GM18868 (cell line): ENCODE data around the gene TVP23C.
"Not testable (repeated sequence)": the region's sequence is repeated elsewhere in the genome, so short reads cannot be mapped to it uniquely, and the experiment has no call there.

Experiments used
- ATAC-seq: cut with Tn5 transposase; IDR thresholded peaks from one replicate; pipeline ENCODE4 v1.9.1; 2021; ENCODE audit warnings: mild to moderate bottlenecking, moderate library complexity; ENCODE audit not compliant: unreplicated experiment

The TVP23C gene

DNA sequence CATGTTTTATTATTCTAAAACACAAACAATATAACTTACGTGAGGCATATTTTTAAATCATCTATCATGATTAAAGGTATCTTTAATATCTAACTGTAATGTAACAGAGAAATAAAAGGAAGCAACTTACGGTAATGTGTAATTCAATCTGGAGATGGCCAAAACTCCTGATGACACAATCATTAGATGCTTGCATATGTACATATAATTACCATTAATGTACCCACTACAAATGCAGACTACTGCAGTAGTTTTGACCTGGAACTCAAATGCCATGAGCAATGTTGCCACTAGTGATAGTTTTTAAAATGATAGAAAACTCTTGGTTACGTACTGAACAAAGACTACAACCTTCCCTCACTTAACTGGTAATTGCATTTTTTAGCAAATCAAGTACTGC lies 30.2 kb downstream of the TVP23C start:
- ATAC-seq, result not testable (repeated sequence)

DNA sequence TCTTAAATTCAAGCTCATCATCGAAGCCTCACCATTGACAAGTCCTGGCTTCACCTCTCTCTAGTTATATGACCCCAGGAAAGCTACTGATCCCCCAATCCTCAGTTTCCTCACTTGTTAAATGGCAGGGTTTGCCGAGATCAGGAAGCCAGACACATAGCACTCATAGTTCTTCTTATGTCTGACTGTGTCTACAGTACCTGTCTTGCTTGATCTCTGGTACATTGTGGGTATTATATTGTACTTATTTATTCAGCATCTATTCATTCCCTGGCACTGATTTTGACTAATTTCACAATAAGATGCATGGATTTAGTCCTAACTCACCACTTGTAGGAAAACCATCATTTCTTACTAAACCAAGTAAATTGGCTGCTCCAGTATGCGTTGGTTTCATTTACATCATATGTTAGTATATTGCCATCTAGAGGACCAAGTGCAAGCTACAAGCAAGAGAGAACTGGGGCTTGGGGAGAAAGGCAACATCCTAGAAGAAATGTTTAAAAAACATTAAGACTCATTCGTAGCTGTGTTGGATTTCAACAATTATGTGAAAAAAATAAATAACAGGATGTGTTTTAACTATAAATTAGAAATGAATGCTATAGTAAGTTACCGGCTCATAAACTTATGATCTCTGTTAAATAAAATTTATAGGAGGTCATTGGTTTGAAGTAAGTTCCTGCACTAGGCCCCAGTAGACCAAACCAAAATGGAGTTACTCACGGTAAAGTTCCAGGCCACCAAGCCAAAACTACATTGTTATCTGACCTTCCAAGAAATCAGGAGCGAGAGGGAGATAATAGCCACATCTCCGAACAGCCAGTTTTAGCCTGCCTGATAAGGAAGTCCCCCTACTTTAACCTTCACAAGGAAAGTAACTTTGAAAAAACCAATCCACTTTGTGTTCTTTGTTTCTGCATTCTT lies 36.7 kb downstream of the TVP23C start:
- peak; percentile 77 for ATAC-seq

DNA sequence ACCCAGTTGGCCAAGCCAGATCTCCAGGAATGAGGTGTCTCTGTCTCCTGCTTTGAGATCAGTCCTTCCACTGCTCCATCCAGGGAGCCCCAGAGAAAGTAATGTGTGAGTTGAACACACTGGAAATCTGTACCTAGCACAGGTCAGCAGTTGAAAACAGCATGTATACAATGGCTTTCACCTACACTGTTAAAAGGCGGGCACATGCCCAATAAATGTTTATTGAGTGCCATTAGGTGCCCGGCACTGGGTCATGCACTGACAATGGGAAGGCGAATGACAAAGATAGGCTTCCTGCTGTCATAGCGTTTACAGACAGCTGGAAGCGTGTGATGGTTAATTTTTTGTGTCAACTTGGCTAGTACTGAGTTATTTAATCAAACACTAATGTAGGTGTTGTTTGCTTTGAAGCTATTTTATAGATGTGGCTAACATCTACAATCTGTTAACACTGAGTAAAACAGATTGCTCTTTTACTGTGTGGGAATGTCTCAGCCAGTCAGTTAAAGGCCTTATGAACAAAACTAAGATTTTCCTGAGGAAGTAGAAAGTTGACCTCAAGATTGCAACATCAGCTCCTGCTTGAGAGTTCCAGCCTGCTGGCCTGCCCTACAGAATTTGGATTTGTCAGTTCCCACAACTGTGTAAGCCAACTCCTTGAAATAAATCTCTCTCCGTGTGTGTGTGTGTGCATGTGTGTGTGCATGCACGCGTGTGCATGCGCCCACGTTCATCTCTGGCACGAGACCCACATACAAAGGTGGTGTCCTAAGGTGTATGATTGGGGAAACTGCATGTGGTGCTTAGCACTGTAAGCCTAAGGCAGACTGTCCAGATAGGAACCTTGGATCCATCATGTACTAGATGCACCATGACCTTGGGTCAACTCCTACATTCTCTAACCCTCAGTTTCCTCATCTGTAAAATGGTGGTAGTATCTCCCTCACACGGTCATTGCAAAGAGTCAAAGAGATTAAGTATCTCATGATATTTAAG lies 38.0 kb downstream of the TVP23C start:
- not testable (repeated sequence) for ATAC-seq

DNA sequence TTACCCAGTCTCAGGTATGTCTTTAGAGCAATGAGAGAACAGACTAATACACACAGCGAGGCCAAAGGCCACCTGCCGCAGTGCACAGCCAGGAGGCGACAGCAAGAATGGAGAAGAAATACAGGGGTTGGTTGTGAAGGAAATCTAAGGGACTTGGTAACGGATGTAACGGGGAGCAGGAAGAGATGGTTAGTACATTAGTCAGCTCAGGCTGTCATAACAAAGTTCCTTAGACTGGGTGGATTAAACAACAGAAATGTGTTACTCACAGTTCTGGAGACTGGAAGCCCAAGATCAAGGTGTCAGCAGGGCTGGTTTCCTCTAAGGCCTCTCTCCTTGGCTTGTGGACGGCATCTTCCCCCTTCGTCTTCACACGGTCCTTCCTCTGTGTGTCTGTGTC lies 47.1 kb downstream of the TVP23C start:
- no peak for ATAC-seq

DNA sequence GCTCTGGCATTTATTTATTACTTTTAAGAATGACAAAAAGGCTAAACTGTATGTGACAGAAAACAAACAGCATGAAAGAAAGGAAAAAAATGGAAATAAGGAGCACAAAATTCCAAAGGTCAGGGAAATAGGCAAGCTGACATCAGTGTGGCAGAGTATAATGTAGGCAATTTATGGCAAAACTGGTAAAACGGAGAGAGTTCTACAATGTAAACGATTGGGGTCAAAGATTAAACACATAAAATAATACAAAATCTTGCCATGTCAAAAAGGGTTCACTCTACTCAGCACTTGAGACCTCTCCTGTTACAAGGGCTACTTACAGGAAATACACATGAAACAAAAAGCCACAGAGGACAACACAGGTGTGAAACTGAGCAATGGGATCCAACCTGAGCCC lies 48.8 kb downstream of the TVP23C start:
- ATAC-seq, result no peak

DNA sequence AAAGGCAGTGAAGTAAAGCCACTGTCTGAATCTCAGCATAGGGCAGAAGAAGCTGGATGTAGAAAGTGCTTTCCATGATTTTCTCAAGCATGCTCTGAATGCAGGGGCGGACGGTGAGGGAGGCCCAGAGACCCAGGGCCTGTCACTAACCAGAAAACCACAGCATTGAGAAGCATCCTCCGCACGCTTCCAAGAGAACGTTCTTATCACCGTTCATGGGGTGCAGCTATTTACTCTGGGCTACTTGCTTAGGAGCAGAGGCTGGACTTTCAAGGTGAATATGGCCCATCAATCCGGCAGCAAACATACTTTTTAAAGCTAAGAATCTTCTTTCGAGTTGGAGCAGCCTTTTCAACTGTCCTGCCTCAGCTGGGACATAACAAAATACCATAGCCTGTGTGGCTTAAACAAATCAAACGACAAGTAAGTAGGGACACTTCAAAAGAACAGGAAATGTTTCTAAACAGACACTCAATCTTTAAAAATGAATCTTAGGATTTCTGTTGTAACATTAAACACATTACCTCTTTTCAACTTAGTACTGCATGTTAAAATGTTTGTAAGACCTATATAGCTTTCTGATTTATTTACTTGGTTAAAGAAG lies 49.3 kb downstream of the TVP23C start:
- ATAC-seq, result no peak

DNA sequence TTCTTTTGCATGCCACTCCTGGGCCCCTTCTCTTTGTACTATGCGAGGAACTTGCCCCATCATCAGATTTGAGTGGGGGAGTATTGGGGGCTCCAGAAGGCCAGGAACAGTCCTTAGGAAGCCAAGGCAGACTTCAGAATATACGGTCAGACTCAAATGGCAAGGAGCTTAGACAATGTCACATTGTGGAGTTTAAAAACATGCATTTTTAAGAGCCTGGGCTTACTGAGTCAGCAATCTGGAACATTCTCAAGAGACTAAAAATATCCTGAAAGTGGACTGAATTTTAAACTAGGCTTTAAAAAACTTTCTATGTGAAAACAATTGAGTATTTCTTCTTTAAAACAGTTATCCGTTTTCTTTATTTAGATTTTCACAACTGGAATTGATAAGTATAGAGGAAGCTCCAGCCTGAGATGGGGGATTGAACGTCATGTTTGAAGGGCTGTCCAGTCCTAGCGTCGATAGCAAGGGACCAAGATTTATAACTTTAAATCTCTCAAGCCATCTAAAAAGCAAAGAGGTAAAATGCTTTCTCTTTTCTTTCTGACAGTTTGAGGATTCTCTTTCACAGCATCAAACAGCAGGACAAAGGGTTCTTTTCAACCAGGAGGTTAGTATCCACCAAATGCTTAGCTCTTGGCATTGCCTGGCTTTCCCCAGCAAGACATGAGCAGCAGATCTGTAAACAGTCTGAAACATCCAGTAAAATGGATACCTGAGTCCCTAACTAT lies 50.1 kb downstream of the TVP23C start:
- no peak for ATAC-seq

DNA sequence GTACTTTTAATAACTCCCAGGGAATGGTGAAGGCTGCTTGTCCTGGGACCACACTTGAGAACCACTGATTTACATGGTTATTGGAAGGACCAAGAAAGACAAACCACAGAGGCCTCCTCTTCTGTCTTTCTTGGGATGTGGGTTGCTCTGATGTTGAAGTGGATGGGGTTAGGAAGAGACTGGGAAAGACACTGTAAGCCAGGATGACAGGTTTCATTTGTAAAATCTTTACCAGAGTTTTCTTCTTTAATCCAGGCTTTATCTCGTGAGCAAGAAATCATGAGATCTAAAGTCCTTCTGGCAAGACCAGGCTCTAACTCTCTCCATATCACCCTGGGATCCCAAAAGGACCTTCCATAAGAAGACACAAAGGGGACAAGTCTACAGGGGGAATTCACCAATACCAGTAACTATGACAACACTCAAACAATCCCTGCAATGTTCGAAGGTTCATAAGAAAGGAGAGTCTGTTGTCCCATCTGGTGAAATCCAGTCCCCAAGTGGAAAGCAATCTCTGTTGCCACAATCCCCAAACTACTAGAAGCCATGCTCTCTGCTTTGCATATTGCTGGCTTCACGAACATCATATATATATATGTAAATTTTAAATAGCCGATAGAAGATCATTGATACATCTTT lies 51.1 kb downstream of the TVP23C start:
- ATAC-seq, result no peak

DNA sequence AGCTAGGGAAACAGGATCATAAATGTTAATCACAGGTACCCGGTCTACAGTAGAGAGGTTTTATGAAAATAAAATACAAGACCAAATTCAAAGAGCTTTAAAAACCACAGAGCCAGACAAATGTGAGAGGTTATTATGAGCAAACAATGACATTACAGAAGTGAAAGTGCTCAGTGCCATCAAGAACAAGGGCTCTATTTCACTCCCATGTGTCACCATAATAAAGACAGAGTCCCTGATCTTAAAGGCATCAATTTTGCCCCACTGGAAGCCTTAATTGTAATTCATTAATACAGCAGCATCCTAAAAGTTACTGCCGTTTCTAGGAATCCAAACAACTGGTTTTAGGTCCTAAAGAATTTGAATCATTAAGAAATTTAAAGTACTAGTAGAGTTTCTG lies 52.1 kb downstream of the TVP23C start:
- ATAC-seq, result peak; percentile 86

DNA sequence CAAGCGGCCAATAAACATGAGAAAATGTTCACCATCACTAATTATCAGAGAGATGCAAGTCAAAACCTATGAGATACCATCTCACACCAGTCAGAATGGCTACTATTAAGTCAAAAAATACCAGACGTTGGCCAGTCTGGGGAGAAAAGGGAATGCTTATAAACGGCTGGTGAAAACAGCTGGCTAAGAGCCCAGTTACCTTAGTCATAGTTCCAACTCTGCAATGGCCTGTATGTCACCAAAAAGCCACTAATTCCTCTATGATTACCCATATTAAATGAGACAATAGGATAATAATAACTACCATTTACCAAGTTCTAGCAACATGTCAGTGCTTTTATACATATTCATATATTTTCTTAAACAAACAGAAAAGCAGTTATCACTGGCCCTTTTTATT lies 52.9 kb downstream of the TVP23C start:
- ATAC-seq, result no peak

DNA sequence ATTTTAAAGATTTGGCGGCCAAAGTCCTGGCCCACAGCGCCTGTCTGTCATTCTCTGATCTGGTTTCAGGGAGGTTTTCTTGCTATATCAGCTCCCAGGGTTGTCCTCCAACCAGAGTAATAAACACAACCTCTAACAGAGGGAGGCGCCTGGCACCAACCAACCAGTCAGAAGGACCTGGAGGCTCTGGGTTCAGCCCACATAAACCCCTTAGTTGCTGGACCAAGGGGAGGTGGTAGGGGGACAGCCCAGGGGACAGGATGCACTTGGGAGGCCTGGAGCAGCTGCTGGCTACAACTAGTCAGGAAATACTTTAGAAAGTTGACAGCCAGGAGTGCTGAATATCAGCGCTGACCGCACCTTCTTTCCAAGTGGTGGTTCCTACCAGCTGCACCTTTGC lies 54.2 kb downstream of the TVP23C start:
- no peak for ATAC-seq

DNA sequence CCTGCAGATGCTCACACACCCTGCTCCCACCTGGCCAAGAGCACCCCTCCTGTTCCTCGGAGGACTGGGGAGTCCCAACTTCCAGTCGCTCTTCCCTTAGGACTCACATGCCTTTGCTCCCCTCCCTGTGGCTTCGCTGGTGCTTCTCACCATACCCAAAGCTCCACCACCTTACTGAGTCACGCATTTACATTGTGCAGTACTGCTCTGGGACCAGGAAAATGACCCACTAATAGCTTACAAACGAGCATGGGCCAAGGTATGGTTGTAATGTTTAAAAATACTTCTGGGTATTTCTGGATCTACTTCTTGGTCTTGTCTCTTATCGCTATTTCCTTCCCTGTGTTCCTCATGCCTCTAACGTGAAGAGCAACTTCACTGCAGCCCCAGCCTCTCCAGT lies 54.8 kb downstream of the TVP23C start:
- no peak for ATAC-seq

DNA sequence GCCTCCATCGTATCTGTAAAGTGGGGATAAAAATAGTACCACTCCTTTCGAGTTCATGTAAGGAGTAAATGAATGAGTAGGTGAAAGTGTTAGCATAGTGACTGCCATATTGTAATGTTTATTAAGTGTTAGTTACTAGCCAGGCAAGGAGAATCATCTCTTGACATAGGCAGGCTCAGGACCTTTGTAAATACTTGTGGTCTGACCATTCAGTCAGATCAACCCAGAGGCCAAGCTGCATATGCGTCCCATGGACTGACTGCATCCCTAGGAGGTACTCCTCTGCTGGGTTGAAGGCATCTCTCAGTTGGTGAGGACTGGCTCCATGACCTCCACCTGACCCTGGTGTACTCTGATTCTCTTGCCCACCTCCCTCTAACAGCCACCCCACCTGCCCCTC lies 55.4 kb downstream of the TVP23C start:
- ATAC-seq, result no peak

DNA sequence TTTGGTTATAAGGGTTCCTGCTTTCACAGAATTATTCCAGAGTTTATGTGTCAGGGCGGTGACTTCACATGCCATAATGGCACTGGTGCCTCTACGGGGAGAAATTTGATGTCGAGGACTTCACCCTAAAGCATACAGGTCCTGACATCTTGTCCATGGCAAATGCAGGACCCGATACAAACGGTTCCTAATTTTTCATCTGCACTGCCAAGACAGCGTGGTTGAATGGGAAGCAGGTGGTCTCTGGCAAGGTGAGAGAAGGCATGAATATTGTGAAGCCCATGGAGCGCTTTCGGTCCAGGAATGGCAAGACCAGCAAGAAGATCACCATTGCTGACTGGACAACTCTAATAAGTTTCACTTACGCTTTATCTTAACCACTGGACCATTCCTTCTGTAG lies 56.3 kb downstream of the TVP23C start:
- ATAC-seq, result no peak

DNA sequence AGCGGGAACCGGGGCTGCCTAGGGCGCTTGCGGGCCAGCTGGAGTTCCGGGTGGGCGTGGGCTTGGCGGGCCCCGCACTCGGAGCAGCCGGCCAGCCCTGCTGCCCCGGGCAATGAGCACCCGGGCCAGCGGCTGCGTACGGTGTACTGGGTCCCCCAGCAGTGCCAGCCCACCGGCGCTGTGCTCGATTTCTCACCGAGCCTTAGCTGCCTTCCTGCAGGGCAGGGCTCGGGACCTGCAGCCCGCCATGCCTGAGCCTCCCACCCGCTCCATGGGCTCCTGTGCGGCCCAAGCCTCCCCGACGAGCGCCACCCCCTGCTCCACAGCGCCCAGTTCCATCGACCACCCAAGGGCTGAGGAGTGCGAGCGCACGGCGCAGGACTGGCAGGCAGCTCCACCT lies 57.6 kb downstream of the TVP23C start:
- not testable (repeated sequence) for ATAC-seq

DNA sequence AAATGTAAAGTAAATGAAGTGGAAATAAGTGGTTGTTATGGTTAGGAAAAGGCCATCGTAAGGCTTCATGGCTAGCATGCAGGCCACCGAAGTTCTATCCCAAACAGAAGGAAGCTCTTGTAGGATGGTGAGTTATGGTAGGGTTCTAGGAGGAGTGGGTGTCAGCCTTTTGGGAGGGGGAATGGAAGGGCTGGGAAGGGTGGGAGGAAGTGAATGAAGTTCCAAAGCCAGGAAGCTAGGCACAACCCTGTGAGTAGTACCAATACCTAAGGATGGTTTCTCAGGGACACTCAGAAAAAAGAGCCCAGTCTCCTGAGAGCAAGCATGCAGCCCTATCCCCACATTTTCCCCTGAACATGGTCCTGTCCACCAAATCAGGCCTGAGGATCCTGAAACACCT lies 59.6 kb downstream of the TVP23C start:
- no peak for ATAC-seq

DNA sequence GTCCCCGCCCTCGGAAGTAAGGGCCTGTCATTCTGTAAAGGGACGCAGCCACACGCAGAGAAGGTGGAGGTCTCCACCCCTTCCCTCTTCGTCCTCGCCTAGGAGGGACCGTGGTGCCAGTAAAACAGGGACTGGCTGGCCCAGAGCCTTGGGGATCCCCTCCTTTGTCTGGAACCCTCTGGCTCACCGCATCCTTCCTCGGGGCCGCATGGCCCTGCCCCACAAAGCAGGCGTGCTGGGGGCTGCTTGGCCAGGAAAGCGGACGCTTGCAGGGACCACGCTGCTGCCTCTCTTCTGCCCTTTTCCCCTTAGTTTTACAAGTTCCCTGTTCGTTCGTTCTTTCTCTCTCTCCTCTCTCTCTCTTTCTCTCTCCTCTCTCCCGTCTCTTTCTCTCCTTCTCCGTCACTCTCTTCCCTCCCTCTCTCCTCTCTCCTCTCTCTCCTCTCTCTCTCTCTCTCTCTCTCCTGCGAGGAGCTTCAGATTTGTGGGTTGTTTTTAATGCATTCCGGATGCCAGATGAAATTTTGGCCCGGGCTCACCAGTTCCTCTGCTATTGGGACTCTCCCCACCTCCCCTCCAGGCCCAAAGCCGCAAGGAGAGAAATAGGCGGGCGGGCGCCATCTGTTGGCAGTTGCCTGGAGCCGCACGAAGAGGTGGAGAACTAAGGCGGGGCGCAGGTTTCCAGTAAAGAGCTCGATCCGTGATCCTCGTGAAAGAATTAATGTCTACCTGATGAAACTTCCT lies 60.7 kb downstream of the TVP23C start:
- ATAC-seq, result peak; percentile 97

DNA sequence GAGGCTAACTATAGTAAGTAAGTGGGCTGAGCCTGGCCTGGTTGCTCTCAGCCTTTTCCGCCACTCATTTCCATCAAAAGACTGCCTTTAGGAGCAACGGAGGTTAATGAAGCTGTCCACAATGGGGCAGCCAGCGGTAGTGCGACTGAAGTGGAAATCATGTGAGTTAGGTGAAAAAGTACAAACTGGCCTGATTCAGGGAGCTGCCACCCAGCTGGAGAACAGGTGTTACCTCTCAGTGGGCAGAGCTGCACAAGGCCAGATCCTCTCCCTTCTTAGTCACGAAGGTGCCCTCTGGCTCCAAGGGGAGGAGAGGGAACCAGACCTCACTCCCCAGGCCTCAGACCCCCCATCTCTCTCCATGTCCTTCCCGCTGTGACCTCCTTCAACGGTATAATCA lies 61.5 kb downstream of the TVP23C start:
- no peak for ATAC-seq

DNA sequence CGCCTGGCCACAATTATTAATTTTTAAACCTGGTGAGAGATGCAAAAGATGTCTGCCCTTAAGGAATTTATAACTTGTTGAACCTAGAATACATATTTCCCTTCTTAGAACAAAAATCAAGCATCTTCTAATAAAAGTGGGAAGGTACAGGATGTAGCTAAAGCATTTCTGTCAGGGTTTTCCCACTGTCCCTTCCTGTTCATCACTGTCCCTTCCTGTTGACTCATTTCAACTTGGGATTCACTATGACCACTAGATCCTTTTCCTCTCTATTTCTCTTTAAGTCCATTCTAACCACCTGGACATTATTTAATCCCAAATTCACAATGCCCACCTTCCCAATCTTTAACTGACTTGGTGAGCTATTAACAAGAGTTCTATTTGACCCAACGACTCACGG lies 62.0 kb downstream of the TVP23C start:
- no peak for ATAC-seq
